Parathyroid adenoma (tissue), 2 donors: ENCODE results near the gene CEP63.

Experiments used
- H2AFZ ChIP-seq: fragments of 300-600 bp; sonication (generic); one replicate; pipeline ENCODE4 v1.7.0; 2017; ENCODE audit warnings: antibody characterized with exemption, mild to moderate bottlenecking
- H3K27ac ChIP-seq: fragments of 300-600 bp; sonication (generic); one replicate; pipeline ENCODE4 v1.7.0; 2017
- H3K27me3 ChIP-seq: fragments of 300-600 bp; sonication (generic); one replicate; pipeline ENCODE4 v1.7.0; 2017; ENCODE audit warnings: low read length; ENCODE audit not compliant: control insufficient read depth, insufficient read depth
- H3K36me3 ChIP-seq: fragments of 300-600 bp; sonication (generic); one replicate; pipeline ENCODE4 v1.7.0; 2017; ENCODE audit warnings: low read length; ENCODE audit not compliant: control insufficient read depth, insufficient read depth
- H3K4me1 ChIP-seq: fragments of 300-600 bp; sonication (generic); one replicate; pipeline ENCODE4 v1.7.0; 2017; ENCODE audit warnings: control low read depth
- H3K4me2 ChIP-seq: fragments of 300-600 bp; sonication (generic); one replicate; pipeline ENCODE4 v1.7.0; 2017; ENCODE audit warnings: low read length
- H3K4me3 ChIP-seq: fragments of 300-600 bp; sonication (generic); one replicate; pipeline ENCODE4 v1.7.0; 2017; ENCODE audit warnings: low read depth, low read length
- H3K79me2 ChIP-seq: fragments of 300-600 bp; sonication (generic); one replicate; pipeline ENCODE4 v1.7.0; 2017; ENCODE audit warnings: control low read depth
- H3K9ac ChIP-seq: fragments of 300-600 bp; sonication (generic); one replicate; pipeline ENCODE4 v1.7.0; 2017; ENCODE audit warnings: mild to moderate bottlenecking
- H3K9me3 ChIP-seq: fragments of 300-600 bp; sonication (generic); one replicate; pipeline ENCODE4 v1.7.0; 2017; ENCODE audit warnings: low read length; ENCODE audit not compliant: control insufficient read depth
- TF ChIP-seq, protein P1 (sequence below): fragments of 300-600 bp; sonication (generic); IDR thresholded peaks from one replicate; pipeline ENCODE4 v1.7.0; 2017; ENCODE audit warnings: antibody characterized with exemption, mild to moderate bottlenecking
- donor health status: primary hyperparathyroidism.

CEP63 gene

DNA sequence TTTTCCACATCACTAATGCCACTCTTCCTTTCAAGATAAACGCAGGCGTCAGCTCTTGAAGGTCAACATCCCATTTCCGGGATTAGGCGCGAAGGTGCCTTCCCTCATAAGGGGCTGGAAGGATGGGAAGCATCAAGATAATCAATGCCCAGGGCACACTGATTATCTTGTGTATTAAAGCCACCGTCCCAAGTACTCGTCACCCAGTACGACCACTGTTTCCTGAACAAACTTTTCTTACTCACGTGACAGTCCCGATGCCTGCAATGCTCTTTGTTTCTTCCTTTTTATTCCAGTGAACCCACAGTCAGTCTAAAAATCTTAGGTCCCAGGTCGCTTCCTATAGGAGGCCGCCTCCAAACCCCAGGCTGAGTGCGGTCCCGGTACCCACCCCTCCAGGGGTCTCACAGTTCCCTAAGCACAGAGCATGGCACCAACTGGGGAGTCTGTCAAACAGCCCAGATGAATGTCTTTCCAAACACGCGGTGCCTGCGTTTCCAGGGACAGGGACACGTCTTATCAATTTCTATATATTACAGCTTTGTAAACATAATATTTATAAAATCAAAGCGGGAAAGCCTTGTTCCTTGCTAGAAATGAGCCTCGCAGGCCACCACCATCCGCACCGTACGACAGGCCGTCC lies 661 bp upstream of the CEP63 start:
- TF ChIP-seq, protein P1, sequence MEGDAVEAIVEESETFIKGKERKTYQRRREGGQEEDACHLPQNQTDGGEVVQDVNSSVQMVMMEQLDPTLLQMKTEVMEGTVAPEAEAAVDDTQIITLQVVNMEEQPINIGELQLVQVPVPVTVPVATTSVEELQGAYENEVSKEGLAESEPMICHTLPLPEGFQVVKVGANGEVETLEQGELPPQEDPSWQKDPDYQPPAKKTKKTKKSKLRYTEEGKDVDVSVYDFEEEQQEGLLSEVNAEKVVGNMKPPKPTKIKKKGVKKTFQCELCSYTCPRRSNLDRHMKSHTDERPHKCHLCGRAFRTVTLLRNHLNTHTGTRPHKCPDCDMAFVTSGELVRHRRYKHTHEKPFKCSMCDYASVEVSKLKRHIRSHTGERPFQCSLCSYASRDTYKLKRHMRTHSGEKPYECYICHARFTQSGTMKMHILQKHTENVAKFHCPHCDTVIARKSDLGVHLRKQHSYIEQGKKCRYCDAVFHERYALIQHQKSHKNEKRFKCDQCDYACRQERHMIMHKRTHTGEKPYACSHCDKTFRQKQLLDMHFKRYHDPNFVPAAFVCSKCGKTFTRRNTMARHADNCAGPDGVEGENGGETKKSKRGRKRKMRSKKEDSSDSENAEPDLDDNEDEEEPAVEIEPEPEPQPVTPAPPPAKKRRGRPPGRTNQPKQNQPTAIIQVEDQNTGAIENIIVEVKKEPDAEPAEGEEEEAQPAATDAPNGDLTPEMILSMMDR: no peak
- H3K9me3 ChIP-seq: no peaks in the 10 kb centered on the region
- peaks cover 18% of the 10 kb centered on the region for H3K79me2 ChIP-seq
- H3K27ac ChIP-seq: peak overlapping the region; percentile 85
- no peaks in the 10 kb centered on the region for H3K4me1 ChIP-seq
- peak overlapping the region; percentile 63 for H3K9ac ChIP-seq
- H2AFZ ChIP-seq: peak overlapping the region; percentile 92
- H3K4me2 ChIP-seq: peak overlapping the region; percentile 100
- H3K36me3 ChIP-seq: no peaks in the 10 kb centered on the region
- peak overlapping the region; percentile 99 for H3K4me3 ChIP-seq
- H3K27me3 ChIP-seq: no peaks in the 10 kb centered on the region

DNA sequence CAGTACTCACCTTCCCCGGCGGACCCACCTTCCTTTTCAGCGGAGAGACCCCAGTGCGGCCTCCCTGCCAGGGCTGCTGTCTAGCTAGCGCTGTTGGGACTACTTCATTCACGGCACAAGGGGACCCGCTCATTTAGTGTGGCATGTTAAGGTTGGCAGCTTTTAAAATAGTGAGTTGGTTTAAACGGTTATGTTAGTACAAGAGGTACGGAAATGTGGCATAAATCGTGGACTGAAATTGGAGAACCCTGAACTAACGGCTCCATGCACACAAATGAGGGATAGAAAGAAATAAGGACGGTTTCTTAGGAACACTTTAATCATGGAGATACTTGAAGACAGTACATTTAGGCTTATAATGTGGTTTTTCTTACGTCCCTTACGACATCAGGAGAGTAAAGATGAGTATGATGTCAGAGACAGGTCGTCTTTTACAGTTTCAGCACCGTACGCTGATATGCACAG lies 752 bp downstream of the CEP63 start:
- Histone ChIP-seq H3K27me3 (no peaks in the 10 kb centered on the region), H3K9me3 (no peaks in the 10 kb centered on the region), H3K4me3 (peak overlapping the region; percentile 99), H3K79me2 (peaks cover 18% of the 10 kb centered on the region), H2AFZ (peak overlapping the region; percentile 92), H3K9ac (peak overlapping the region; percentile 63), H3K27ac (peak overlapping the region; percentile 85), H3K4me2 (peak overlapping the region; percentile 100), H3K36me3 (no peaks in the 10 kb centered on the region), H3K4me1 (no peaks in the 10 kb centered on the region)
- TF ChIP-seq, protein P1: no peak

DNA sequence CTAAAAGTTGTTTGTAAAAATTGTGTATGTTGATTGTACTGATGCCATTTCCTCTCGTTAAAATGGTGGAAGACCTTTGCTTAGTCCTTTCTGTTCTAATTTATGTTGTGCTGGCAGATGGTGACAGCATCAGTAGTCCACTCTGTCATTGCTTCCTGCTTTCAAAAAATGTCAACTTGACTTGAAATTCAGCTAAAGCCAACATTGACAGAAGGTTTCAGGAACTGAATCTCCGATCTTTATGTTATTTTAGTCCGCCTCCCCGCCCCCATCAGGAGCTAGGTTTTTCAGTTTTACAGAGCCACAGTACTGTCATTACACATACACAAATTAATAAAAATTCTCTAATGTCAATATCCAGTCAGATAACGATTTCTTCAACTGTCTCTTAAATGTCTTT lies 1.5 kb downstream of the CEP63 start:
- Histone ChIP-seq H3K79me2 (peaks cover 18% of the 10 kb centered on the region), H3K27ac (no peak overlapping the region), H3K36me3 (no peaks in the 10 kb centered on the region), H3K27me3 (no peaks in the 10 kb centered on the region), H3K4me2 (no peak overlapping the region), H3K4me3 (peak overlapping the region; percentile 99), H3K9ac (no peak overlapping the region), H3K4me1 (no peaks in the 10 kb centered on the region), H3K9me3 (no peaks in the 10 kb centered on the region), H2AFZ (no peak overlapping the region)
- TF ChIP-seq, protein P1: no peak

DNA sequence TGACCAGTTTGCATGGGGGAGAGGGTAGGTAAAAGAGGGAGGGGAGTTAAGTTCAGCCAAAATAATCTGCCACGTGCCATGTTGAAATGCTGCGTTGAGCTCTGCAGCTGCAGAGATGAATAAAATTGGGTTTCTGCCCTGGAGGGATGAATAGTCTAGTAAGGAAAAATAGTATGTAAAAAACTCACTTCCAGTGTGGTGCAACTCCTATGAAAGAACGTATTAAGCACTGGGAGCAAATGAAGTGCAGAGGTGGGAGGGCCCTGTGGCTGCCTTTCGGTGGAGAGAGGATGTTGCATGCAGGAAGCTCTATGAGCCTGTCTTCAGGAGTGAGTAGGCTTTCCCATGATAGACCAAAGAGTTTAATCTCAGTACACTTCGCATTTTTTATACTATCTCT lies 8.6 kb downstream of the CEP63 start:
- Histone ChIP-seq H3K4me2 (no peak overlapping the region), H3K4me3 (no peak overlapping the region), H3K9ac (no peak overlapping the region), H3K36me3 (no peaks in the 10 kb centered on the region), H2AFZ (no peak overlapping the region), H3K4me1 (no peaks in the 10 kb centered on the region), H3K27me3 (no peaks in the 10 kb centered on the region), H3K79me2 (peaks cover 40% of the 10 kb centered on the region), H3K9me3 (no peaks in the 10 kb centered on the region), H3K27ac (no peak overlapping the region)
- TF ChIP-seq, protein P1: no peak

DNA sequence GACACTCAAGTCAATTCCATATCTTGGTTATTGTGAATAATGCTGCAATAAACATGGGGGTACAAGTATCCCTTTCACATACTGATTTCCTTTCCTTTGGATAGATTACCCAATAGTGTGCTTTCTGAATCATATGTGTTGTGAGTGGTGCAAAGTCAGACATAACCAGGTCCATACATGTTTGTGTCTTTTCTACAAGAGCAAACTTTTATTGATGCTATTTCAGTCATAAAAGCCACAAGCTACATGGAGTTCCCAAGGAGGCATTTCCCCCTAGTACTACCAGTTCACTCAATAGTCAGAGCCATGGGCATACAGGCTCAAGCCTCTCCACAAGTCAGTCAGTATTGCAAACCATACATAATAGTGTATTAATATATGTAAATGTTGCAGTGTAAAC lies 10.1 kb downstream of the CEP63 start:
- Histone ChIP-seq H3K27me3 (no peaks in the 10 kb centered on the region), H3K4me3 (no peak overlapping the region), H3K4me1 (no peaks in the 10 kb centered on the region), H3K4me2 (no peak overlapping the region), H2AFZ (no peak overlapping the region), H3K27ac (no peak overlapping the region), H3K9ac (no peak overlapping the region), H3K36me3 (no peaks in the 10 kb centered on the region), H3K9me3 (no peaks in the 10 kb centered on the region), H3K79me2 (peaks cover 53% of the 10 kb centered on the region)
- TF ChIP-seq, protein P1: no peak
